NT2/D1 (cell line): ENCODE data around the gene SORBS1.

Experiments used
- SUZ12 ChIP-seq: IDR thresholded peaks from 2 replicates; pipeline ENCODE4 v1.6.1; 2011; ENCODE audit not compliant: insufficient read length, insufficient read depth; ENCODE audit errors: extremely low read depth
- YY1 ChIP-seq: IDR thresholded peaks from 2 replicates; pipeline ENCODE4 v1.6.1; 2011; ENCODE audit not compliant: insufficient read length, insufficient read depth
- ZNF274 ChIP-seq: IDR thresholded peaks from 2 replicates; pipeline ENCODE4 v1.6.1; 2011; ENCODE audit warnings: mild to moderate bottlenecking, low read depth, low read length

GRCh38 chr10:95330966-95331453, 230.2 kb downstream of the SORBS1 start:
- TF ChIP-seq YY1 (no peak), ZNF274 (no peak), SUZ12 (no peak)
